Mononuclear cell (primary cell): ENCODE measurements around the gene SMYD3. TPM values are rescaled to one million over a fixed set of nuclear protein-coding genes. Genes with fewer than 3 reads are reported as not detected.

Experiments
- H3K27me3 ChIP-seq: 2 replicates; pipeline ENCODE4 v1.6.0; 2011; ENCODE audit warnings: low read length, control low read depth; ENCODE audit not compliant: insufficient read depth
- H3K4me1 ChIP-seq: 2 replicates; pipeline ENCODE4 v1.5.1; 2011; ENCODE audit warnings: mild to moderate bottlenecking, low read length, control low read depth; ENCODE audit not compliant: insufficient read depth
- H3K4me3 ChIP-seq: 2 replicates; pipeline ENCODE4 v1.5.1; 2011; ENCODE audit warnings: mild to moderate bottlenecking, low read length, moderate library complexity
- H3K9me3 ChIP-seq: 2 replicates; pipeline ENCODE4 v1.5.1; 2011; ENCODE audit warnings: low read depth, mild to moderate bottlenecking, control low read depth, low read length
- total RNA-seq: library from RNA; depleted of rRNA; stranded (reverse); fragments of >200 nt; gene quantifications from one replicate; pipeline ENCODE4 v1.2.3, GENCODE V29; 2012

The SMYD3 gene
- total RNA-seq, 1 donor: 18.2 TPM

DNA sequence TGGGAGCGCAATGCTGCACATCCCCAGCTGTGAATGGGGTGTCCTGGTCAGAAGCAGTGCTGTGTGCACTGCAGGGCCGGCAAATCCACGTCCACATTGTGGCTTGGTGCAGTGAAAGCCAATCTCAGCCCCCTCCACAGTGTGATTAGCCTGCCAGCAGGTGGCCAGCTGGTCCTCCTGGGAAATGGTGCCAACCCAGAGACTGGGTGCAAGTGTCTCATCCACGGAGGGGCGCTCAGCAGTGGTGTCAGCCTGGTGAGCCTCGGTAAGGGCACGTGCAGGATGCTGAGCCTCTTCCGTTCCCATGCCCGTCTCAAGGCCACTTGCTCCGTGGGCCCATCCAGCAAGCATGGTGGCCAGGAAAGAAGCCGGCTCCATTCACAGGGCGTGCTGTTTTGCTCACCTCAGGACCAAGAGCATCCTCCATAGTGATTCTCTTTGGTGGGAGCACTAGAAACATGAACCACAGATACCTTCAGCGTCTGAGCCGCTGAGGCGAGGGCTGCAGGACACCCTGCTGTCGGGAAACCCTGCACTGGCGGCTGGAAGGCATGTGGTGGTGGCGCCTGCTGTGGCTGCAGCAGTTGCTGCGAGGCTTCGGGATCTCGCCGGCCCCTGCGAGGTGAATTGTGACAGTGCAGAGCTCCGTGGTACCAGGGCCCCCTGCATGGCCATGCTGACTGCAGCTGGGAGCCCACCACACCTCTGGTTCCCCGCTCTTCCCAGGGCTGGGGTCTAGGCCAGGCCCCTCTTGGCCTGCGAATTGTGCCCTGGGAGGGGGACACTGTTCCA is 2.0 kb upstream of the SMYD3 start:
- Histone ChIP-seq H3K4me1 (peaks cover 13% of the 10 kb centered on the region), H3K9me3 (no peaks in the 10 kb centered on the region), H3K4me3 (no peak overlapping the region), H3K27me3 (no peaks in the 10 kb centered on the region)

DNA sequence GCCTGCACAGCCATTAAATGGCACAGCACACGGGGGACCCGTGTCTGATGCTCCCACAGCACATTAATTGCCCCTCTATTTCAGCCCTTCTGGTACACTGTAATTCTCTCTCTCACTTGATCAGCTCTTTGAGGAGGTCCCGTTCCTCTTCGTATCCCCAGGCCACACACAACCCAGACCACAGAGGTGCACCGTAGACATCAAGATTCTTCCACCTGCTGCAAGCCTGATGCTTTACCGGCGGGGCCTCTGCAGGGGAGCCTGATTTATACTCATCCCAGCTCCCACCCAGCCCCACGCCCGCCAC is 759 bp downstream of the SMYD3 start:
- Histone ChIP-seq H3K4me3 (peak overlapping the region; percentile 67), H3K27me3 (no peaks in the 10 kb centered on the region), H3K9me3 (no peaks in the 10 kb centered on the region), H3K4me1 (peaks cover 13% of the 10 kb centered on the region)

DNA sequence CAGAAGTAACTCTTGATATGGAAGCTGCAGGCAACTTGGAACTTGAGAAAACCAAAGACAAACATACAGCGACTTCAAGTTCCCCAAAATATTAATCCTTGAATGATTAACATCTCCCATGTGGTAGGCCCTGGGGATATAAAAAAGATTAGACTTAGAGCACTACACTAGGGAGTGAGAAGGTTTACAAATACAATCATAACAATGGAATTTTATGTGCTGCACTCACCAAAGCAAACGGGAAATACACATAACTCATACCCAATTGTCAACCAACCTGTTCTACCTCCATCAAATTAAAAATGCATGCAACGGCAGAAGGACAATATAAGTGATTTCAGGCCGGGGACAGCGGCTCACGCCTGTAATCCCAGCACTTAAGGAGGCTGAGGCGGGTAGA is 3.7 kb downstream of the SMYD3 start:
- H3K4me1 ChIP-seq: peaks cover 13% of the 10 kb centered on the region
- H3K4me3 ChIP-seq: no peak overlapping the region
- no peaks in the 10 kb centered on the region for H3K9me3 ChIP-seq
- no peaks in the 10 kb centered on the region for H3K27me3 ChIP-seq

DNA sequence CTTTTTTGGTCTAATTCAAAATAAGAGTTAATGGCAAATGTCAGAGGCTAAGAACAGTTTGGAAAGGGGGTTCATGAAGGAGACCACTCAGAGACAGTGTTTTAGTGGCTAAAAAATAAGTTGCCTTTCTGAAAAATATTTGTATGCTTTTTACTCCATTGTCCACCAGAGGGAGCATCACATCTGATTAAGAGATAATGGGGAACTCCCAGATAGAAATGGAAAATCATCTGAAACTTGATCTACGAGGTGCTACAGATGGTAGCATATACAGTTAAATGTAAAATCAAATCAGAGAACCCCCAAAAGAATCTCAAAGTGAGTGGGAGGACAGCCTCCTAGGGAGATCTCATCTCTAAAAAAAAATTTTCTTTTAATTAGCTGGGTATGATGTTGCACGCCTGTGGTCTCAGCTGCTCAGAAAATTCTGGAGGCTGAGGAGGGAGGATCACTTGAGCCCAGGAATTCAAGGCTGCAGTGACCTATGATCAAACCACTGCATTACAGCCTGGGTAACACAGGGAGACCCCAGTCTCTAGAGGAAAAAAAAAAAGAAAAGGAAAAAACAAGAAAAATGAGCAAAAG is 9.7 kb downstream of the SMYD3 start:
- Histone ChIP-seq H3K9me3 (no peaks in the 10 kb centered on the region), H3K4me1 (peaks cover 5% of the 10 kb centered on the region), H3K27me3 (no peaks in the 10 kb centered on the region), H3K4me3 (no peak overlapping the region)

DNA sequence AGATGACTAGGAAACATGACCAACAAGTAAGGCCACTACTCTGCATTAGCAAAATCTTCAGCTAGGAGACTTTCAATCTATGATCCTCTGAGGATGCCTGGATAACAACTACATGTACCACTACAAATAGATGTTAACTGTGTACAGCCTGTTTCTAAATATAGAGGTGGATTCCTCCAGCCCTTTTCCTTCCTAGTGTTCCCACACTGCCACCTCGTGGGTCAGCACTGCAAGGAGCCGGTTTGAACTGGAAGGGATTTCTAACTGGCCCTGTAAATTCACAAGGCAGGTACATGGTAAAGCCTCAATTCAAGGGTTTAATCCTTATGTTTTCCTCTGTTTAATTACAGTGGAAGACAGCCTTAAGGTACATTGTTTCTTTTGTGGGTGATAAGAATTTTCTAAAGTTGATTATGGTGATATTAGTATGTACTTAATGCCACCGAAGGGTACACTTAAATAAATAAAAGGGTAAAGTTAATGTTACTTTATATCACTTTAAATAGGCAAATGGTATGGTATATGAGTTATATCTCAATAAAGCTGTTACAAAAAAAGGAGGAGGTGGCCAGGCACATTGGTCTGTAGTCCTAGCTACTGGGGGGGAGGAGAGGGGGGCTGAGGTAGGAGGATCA is 14.4 kb downstream of the SMYD3 start:
- Histone ChIP-seq H3K9me3 (no peaks in the 10 kb centered on the region), H3K4me1 (peaks cover 4% of the 10 kb centered on the region), H3K27me3 (no peaks in the 10 kb centered on the region), H3K4me3 (no peak overlapping the region)

DNA sequence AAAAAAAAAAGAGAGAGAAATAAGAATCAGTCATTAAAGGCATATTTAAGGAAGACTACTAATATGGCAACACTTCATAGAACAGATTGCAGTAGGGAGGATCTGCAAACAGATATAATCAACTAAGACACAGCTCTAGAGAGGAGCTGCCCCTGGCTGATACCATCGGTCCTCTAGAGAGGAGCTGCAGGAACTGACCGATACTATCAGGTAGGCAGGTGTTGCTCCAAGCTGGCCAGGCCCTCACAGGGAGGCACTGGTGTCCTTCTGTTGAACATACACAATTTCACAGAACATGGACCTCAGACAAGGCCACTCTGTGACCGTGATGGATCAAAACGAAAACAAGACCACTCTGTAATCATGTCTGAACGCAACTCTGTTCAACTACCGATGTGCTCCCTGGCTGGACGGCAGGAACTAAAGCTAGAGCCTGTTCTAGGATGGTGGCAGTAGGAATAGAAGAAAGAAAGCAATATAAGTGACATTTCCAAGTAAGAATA is 15.5 kb downstream of the SMYD3 start:
- H3K4me3 ChIP-seq: no peak overlapping the region
- H3K4me1 ChIP-seq: no peaks in the 10 kb centered on the region
- no peaks in the 10 kb centered on the region for H3K27me3 ChIP-seq
- no peaks in the 10 kb centered on the region for H3K9me3 ChIP-seq

DNA sequence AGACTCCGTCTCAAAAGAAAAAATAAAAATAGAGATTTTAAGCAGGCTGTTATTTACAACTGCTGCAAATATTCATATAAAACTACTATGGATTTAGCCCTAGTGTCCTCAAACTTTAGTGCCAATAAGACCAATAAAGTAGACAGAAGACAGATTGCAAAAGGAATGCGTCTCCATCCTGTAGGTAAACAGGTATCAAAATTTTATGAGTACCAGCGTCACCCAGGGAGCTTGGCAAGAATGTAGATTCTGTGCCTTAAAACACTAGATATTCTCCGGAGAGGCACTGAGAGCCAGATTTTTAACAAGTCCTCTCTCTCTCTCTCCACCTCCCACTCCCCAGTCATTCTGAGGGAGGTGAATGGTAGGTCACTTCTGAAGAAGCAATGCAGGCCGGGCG is 18.4 kb downstream of the SMYD3 start:
- no peaks in the 10 kb centered on the region for H3K9me3 ChIP-seq
- no peaks in the 10 kb centered on the region for H3K27me3 ChIP-seq
- H3K4me1 ChIP-seq: no peaks in the 10 kb centered on the region
- no peak overlapping the region for H3K4me3 ChIP-seq

DNA sequence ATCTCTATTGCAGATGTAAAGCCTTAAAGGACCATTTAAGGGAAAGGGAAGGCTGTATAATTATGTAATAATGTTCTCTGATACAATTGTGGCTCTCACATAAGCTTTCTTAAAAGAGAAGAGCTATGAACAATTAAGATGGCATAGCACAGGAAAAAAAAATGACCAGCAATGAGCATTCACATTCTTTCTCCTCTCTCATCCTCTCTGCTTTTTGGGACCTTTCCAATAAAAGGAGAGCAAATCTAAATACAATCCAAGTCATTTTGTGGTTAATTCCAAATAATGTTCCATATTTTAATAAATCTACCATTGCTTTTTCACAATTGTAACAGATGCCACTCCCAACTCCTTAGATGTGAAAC is 23.5 kb downstream of the SMYD3 start:
- H3K4me1 ChIP-seq: no peaks in the 10 kb centered on the region
- H3K27me3 ChIP-seq: no peaks in the 10 kb centered on the region
- H3K4me3 ChIP-seq: no peak overlapping the region
- no peaks in the 10 kb centered on the region for H3K9me3 ChIP-seq

DNA sequence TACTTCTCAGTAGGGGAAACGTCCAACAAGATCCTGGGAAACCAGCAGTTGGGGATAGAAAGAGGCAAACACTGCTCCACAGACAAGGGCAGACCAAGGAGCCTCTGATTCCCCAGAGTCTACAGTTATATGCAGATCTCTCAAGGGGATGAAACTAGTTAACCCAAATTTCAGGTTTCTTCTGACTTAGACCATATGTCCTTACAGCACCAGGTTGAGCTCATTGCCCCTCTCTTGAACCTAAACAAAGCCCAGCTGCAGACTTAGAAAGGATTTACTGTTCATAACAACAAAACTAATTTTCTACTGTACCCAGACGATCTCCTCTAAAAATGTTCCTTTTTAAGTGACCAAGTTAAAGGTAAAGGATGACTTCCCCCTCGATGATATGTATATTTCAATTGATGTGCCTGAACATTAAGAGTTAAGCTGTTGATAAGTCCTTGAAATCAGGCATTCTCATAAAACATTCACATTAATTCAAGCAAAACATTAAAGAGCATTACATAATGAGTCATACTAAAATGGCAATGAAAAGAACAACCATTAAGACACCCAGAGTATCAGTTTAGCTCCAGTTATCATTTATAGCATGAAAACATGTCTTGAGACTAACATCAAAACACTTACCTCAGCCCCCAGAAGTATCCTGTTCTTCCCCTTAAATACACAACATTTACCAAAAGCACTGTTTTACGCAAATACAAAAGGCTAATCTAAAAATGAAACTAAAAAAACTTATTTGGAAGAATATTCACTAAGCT is 24.1 kb downstream of the SMYD3 start:
- Histone ChIP-seq H3K4me1 (no peaks in the 10 kb centered on the region), H3K27me3 (no peaks in the 10 kb centered on the region), H3K4me3 (no peak overlapping the region), H3K9me3 (no peaks in the 10 kb centered on the region)

DNA sequence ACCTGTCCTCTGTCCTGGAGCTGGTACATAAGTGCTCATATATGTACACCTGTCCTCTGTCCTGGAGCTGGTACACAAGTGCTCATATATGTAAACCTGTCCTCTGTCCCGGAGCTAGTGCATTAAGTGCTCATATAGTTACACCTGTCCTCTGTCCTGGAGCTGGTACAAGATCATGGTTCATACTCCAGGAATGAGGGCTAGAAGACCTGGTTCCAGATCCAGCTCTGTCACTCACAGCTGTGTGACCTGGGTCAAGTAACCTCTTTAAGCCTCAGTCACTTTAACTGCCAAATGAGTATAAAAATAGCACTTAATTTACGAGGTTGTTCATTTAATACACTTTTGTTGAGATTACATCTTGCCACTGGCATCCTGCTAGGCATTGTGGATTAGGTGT is 28.0 kb downstream of the SMYD3 start:
- H3K4me1 ChIP-seq: no peaks in the 10 kb centered on the region
- no peaks in the 10 kb centered on the region for H3K9me3 ChIP-seq
- H3K27me3 ChIP-seq: no peaks in the 10 kb centered on the region
- H3K4me3 ChIP-seq: no peak overlapping the region

DNA sequence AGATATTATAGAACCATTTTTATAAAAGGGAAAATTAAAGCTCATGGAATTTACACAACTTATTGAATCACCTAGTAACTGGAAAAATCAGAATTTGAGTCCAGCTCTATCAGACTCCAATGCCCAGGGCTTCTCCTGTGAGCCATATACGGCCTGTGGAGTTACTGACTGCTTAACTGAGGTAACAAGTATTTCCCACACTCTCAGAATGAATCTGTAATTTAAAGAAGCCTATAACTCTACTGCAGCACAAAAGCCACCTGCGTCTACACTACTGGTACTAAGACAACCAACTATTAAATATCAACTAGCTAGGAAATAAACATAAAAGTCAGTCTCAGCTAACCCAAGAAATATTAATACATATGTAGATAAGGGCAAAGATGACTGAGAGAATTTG is 29.4 kb downstream of the SMYD3 start:
- H3K9me3 ChIP-seq: no peaks in the 10 kb centered on the region
- H3K4me1 ChIP-seq: no peaks in the 10 kb centered on the region
- no peaks in the 10 kb centered on the region for H3K27me3 ChIP-seq
- no peak overlapping the region for H3K4me3 ChIP-seq

DNA sequence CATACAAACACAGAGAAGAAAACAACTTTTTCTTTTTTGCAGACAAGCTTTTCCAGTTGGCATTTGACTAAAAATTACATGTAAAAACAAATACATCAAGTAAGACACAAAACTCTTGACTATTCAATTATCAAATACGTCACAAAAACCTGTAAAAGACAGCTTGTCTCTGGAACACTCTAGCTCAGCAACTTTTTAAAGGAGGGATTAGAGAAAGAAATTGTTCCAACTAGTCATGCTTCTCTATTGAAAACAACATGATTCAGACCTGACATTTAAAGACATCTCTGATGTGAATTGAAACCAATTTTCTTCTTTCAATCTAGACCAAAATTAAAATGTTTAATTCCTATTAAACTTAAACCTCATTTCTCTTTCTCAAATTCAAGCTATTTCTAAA is 30.3 kb downstream of the SMYD3 start:
- H3K4me3 ChIP-seq: no peak overlapping the region
- no peaks in the 10 kb centered on the region for H3K4me1 ChIP-seq
- H3K27me3 ChIP-seq: no peaks in the 10 kb centered on the region
- H3K9me3 ChIP-seq: no peaks in the 10 kb centered on the region

DNA sequence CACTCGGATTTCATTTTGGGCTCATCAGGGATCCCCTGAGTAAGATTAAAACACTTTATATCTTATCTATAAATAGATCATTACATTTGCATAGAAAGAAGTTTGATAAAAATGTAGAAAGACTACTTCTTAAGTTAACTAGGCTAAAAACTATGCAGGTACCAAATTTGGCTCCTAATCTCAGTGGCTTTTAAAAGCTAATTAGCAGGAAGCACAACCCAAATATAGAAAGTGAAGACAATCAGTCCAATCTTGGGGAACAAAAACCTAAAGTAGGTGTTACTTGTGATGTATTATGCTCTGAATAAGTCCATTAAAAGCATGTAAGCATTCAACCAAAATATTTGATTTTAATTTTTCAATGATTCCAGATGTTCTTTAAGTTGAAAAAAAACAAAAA is 35.4 kb downstream of the SMYD3 start:
- no peaks in the 10 kb centered on the region for H3K27me3 ChIP-seq
- no peaks in the 10 kb centered on the region for H3K9me3 ChIP-seq
- H3K4me1 ChIP-seq: no peaks in the 10 kb centered on the region

DNA sequence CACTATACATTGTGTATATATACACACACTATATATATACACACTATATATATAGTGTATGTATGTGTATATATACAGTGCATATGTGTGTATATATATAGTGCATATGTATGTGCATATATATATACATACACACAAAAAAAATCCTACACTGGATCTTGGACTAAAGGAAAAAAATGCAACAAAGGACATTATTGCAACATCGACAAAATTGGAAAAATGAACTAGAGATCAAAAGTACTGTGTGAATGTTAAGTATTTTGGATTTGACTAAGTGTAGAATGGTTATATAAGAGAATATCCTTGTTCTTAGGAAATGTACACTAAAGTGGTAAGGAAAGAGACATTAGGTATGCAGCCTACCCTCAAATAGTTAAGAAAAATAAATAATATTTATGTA is 36.5 kb downstream of the SMYD3 start:
- H3K4me3 ChIP-seq: no peak overlapping the region
- H3K9me3 ChIP-seq: no peaks in the 10 kb centered on the region
- no peaks in the 10 kb centered on the region for H3K4me1 ChIP-seq
- no peaks in the 10 kb centered on the region for H3K27me3 ChIP-seq

More for the DNA sequence above, 35.4 kb downstream of the SMYD3 start:
- H3K4me3 ChIP-seq: no peak overlapping the region

DNA sequence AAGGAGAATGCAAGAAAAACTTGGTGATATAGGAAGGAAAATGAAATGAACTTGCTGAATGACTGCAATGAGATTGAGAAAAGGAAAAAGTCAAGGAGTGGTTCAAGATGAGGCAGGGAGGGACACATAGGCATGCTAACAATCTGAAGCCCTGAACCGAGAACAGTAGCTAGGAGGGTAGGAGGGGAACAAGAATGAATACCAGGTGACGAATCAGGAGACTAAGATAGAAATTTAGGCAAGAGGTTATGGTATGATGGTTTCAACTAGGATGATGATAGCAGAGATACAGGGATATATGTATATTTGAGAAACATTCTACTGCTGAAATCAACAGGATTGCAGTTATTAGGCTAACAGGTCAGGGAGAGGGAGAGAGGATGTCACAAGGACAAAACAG is 44.1 kb downstream of the SMYD3 start:
- no peaks in the 10 kb centered on the region for H3K9me3 ChIP-seq
- H3K4me3 ChIP-seq: no peak overlapping the region
- no peaks in the 10 kb centered on the region for H3K4me1 ChIP-seq
- H3K27me3 ChIP-seq: no peaks in the 10 kb centered on the region
